ENCODE results near the gene P2RX3.
A peak's percentile ranks its signal among the peaks of the same experiment; 100 is the strongest.

Gene P2RX3

DNA sequence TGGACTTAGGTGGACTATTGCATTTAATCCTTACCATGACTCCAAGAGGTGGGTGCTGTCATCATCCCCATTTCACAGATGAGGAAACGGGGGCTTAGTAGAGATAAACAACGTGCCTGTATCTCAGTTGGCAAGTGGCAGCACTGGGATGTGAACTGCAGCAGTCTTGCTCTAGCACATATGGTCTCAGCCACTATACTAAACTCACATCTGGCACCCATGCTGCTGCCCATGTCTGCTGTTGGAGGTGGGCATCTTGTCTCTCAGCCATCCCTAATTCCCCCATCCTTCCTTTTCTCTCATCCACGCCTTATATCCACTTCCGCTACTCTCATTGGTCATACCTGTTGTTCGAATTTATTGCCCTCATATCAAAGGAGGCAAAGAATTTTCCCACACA, 39.0 kb downstream of the P2RX3 start:
- Histone ChIP-seq H3K27me3 (ENCODE audit: insufficient read depth, low read depth, severe bottlenecking) (peaks cover 75% of the 10 kb centered on the region), H3K36me3 (no peaks in the 10 kb centered on the region), H3K27ac (no peak overlapping the region), H3K4me3 (ENCODE audit: low read depth, low read length) (no peak overlapping the region), H3K9me3 (ENCODE audit: severe bottlenecking) (no peaks in the 10 kb centered on the region)
- DNase-seq = no peak
- TF ChIP-seq, protein P1, sequence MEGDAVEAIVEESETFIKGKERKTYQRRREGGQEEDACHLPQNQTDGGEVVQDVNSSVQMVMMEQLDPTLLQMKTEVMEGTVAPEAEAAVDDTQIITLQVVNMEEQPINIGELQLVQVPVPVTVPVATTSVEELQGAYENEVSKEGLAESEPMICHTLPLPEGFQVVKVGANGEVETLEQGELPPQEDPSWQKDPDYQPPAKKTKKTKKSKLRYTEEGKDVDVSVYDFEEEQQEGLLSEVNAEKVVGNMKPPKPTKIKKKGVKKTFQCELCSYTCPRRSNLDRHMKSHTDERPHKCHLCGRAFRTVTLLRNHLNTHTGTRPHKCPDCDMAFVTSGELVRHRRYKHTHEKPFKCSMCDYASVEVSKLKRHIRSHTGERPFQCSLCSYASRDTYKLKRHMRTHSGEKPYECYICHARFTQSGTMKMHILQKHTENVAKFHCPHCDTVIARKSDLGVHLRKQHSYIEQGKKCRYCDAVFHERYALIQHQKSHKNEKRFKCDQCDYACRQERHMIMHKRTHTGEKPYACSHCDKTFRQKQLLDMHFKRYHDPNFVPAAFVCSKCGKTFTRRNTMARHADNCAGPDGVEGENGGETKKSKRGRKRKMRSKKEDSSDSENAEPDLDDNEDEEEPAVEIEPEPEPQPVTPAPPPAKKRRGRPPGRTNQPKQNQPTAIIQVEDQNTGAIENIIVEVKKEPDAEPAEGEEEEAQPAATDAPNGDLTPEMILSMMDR (IDR thresholded peaks at IDR 0.05; ENCODE audit: low read depth, low read length) = no peak

DNA sequence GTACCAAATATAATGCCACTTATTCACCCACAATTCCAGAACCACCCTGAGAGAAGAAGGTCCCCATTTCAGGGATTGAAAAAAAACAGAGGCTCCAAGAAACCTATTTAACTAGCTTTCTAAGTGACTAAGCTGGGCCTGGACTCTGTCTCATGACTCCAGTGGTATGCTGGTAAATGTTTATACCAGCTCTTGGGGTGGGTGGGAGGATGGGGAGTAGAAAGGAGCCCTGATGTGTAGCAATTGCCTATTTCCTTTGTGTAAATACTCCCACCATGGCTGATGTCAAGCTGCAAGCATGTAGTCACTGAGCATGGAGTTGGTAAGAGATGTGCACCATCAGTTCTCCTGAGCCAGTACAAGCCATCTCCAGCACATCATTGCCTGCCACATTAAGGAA, 40.0 kb downstream of the P2RX3 start:
- H3K36me3 ChIP-seq = no peaks in the 10 kb centered on the region
- no peak overlapping the region for H3K4me3 ChIP-seq (ENCODE audit: low read depth, low read length)
- H3K9me3 ChIP-seq (ENCODE audit: severe bottlenecking) = no peaks in the 10 kb centered on the region
- peaks cover 74% of the 10 kb centered on the region for H3K27me3 ChIP-seq (ENCODE audit: insufficient read depth, low read depth, severe bottlenecking)
- no peak overlapping the region for H3K27ac ChIP-seq
- TF ChIP-seq, protein P1 (IDR thresholded peaks at IDR 0.05; ENCODE audit: low read depth, low read length) = no peak
- no peak for DNase-seq

DNA sequence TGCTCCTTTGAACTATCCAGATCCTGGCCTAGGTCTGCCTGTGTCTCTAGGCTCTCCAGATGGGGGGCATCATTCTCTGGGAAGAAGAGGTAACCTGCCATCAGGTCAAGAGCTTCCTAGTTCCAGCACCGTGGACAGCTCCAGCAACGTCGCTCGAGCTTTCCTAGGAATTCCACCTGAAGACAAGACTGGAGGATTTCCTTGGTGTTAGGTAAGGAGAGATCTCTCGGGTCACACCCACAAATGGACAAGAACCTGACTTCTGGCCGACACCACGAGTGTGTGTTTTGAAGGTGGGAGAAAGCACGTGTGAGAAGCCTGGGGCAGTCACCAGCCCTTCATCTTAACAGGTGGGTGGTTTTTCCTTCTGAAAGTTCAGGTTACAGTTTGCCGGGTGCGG, 41.6 kb downstream of the P2RX3 start:
- no peak for DNase-seq
- TF ChIP-seq, protein P1 (IDR thresholded peaks at IDR 0.05; ENCODE audit: low read depth, low read length) = no peak
- H3K4me3 ChIP-seq (ENCODE audit: low read depth, low read length) = no peak overlapping the region

DNA sequence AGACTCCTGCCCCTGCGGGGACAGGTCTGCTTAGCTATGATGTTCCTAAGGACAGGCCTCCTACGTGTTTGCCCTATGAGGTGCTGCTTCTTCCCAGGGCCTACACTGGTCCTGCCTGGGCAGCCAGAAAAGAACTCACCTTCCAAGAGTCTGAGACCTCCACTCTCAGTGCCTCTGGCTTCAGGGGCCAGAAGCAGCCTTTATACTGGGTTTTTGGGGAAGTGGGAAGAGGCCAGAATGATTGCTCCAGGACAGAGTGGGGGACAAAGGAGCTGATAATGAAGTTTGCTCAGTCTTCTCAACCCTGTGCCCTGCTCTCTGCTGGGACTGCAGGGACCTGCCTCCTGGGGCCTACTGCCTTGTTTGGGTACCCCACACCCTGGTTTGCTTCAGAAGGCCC, 42.8 kb downstream of the P2RX3 start, which contains the start of gene PRG3:
PRG3 (minus strand) TSS at position 176 of the 400 bp plus-strand sequence. CDS start 442 bp downstream, outside the sequence.
- TF ChIP-seq, protein P1 (IDR thresholded peaks at IDR 0.05; ENCODE audit: low read depth, low read length) = no peak

More for the DNA sequence above, 41.6 kb downstream of the P2RX3 start:
- no peaks in the 10 kb centered on the region for H3K9me3 ChIP-seq (ENCODE audit: severe bottlenecking)
- H3K27me3 ChIP-seq (ENCODE audit: insufficient read depth, low read depth, severe bottlenecking) = peaks cover 69% of the 10 kb centered on the region
- no peaks in the 10 kb centered on the region for H3K36me3 ChIP-seq
- no peak overlapping the region for H3K27ac ChIP-seq

DNA sequence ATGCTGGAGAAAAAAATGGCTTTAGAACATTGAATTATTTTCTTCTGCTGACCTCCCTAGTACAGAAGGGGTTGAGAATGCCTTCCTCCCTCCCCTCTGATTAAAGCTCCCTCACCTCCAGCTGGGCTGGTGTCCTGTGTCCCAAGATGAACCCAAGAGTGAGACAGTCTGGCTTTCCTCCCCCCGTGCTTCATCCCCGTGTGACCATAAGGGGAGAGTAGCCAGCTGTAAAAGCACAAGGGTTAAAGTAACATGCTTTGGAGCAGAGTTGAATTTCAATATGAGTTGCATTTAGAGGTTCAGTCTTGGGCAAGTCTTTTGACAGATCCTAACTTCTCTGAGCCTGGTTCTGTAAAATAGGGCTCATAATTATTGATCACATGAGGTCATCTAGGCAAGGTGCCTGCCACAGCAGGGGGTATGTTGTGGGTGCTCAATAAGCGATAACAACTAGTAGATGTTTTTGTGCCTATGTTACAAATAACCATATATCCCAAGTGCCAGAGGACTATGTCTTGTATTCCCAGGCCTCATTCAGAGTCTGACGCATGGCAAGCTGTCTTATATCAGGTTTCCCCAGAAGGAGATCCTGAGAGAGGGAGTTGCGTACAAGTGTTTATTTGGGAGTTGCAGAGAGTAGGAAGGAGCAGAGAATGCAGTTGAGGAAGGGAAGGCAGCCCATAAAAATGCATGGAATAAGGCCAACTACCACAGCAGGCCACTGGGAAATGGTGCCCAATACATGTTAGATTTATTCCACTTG, 48.2 kb downstream of the P2RX3 start:
- Histone ChIP-seq H3K27me3 (ENCODE audit: insufficient read depth, low read depth, severe bottlenecking) (peaks cover 47% of the 10 kb centered on the region), H3K36me3 (no peaks in the 10 kb centered on the region), H3K9me3 (ENCODE audit: severe bottlenecking) (no peaks in the 10 kb centered on the region), H3K27ac (no peak overlapping the region), H3K4me3 (ENCODE audit: low read depth, low read length) (no peak overlapping the region)
- peak; percentile 78 for DNase-seq
- TF ChIP-seq, protein P1 (IDR thresholded peaks at IDR 0.05; ENCODE audit: low read depth, low read length) = no peak

More for the DNA sequence above, 42.8 kb downstream of the P2RX3 start, which contains the start of gene PRG3:
- Histone ChIP-seq H3K4me3 (ENCODE audit: low read depth, low read length) (no peak within 1 kb of the TSS), H3K36me3 (no peaks in the 10 kb centered on the region), H3K27ac (no peak within 1 kb of the TSS), H3K9me3 (ENCODE audit: severe bottlenecking) (no peaks in the 10 kb centered on the region), H3K27me3 (ENCODE audit: insufficient read depth, low read depth, severe bottlenecking) (peaks cover 69% of the 10 kb centered on the region)
- no peak for DNase-seq

All from WERI-Rb-1 (cell line).